CD1c-positive myeloid dendritic cell (primary cell): ENCODE results near the gene USP48.

ENCODE experiments used
- DNase-seq: peaks from one replicate; pipeline ENCODE4 v3.0.0-alpha.2; 2016; ENCODE audit errors: extremely low spot score

Gene USP48

DNA sequence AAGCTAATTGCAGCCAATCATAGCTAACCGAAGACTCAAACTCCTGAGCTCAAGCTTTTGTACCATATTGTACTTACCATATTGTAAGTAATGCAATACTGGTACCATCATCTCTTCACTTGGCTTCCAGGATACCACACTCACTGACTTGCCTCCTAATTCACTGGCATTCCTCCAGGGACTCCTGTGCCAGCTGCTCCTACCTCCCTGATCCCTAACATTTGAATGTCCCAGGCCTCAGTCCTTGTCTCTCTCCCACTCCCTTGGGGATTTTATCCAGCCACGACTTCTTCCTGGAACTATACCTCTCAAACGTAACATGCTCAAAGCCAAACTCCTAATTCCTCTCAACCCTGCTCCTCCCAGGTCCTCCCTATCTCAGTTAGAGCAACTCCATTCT lies 33.8 kb downstream of the USP48 start:
- no peak for DNase-seq

DNA sequence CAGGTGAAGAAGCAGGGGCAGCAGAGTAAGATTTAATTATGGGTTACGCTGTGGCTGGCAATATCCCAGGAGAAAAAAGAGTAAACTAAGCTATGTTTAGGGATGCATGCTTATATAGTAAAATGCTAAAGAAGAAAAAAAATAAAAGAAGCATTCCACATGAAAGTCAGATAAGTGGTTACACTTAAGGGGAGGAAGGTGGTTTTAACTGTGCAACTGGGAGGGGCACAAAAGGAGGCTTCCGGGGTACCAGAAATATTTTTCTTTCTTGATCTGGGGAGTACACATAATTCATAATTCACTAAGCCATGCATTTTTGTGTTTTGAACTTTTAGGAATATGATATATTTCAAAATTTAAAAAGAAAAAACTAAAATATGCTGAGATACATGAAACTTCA lies 39.5 kb downstream of the USP48 start:
- DNase-seq = no peak

- no peak for DNase-seq
These were observed 40.4 kb downstream of the USP48 start for GRCh38 chr1:21742578-21742977.

- DNase-seq = no peak
These were observed 41.7 kb downstream of the USP48 start for GRCh38 chr1:21741206-21741605.

GRCh38 chr1:21736876-21737275 lies 46.1 kb downstream of the USP48 start:
- no peak for DNase-seq

GRCh38 chr1:21736011-21736410 lies 46.9 kb downstream of the USP48 start:
- DNase-seq = no peak

GRCh38 chr1:21734526-21734925 lies 48.4 kb downstream of the USP48 start:
- no peak for DNase-seq

- no peak for DNase-seq
These were observed 50.3 kb downstream of the USP48 start for GRCh38 chr1:21732664-21733063.

- DNase-seq = no peak
These were observed 57.1 kb downstream of the USP48 start for GRCh38 chr1:21725748-21726392.

DNA sequence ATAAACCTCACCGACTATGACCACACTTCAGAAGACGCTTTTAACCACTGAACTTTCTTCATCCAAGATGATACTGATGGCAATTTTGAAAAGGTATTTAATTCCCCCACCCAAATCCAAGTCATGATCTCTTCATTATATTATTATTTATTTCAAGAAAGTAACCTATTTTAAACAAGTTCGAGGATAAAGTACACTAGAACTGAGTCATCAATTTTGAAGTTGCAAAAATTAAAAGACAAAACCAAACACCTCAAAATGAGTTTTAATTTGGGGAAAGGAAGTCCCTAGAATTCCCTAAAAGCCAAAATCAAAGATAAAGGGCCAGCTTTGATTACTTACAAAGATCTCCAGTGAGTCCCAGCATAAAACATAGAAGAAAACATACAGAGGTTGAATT lies 58.4 kb downstream of the USP48 start:
- no peak for DNase-seq

DNA sequence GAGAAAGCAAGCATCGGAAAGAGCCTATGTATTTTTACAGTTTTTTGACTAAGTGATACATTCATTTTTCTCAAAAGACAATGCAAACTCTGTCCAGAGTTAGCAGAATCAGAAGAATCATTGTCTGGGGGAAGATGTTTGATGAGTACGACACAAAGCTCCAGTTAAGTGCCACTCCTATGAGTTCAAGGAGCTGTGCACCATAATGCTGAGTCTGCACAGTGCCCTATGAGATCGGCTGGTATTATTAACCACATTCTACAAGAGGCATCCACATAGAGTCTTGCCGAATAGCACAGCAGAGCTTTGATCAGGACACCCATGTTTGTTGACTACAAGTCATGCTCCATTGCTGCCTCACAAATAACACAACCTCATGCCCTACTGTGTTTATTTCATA lies 58.9 kb downstream of the USP48 start:
- no peak for DNase-seq

- DNase-seq = no peak
These were observed 61.5 kb downstream of the USP48 start for GRCh38 chr1:21721295-21721985.

DNA sequence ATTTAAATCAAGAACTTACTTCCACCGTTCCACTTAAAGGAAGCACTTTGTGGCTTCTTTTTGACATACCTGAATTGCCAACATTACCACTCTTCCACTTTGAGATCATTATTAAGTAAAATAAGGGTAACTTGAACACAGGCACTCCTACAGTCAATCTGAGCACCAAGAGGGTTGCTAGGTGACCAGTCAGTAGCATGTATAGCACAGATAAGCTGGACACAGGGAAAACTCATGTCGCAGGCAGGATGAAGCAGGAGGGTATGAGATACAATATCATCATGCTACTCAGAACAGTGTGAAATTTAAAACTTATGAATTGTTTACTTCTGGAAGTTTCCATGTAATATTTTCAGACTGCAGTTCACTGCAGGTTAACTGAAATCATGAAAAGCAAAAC lies 66.8 kb downstream of the USP48 start:
- DNase-seq = no peak

- no peak for DNase-seq
These were observed 75.1 kb downstream of the USP48 start for GRCh38 chr1:21707891-21708290.

- no peak for DNase-seq
These were observed 75.7 kb downstream of the USP48 start for GRCh38 chr1:21707086-21707840.

GRCh38 chr1:21706151-21706835 lies 76.7 kb downstream of the USP48 start:
- peak; percentile 46 for DNase-seq

DNA sequence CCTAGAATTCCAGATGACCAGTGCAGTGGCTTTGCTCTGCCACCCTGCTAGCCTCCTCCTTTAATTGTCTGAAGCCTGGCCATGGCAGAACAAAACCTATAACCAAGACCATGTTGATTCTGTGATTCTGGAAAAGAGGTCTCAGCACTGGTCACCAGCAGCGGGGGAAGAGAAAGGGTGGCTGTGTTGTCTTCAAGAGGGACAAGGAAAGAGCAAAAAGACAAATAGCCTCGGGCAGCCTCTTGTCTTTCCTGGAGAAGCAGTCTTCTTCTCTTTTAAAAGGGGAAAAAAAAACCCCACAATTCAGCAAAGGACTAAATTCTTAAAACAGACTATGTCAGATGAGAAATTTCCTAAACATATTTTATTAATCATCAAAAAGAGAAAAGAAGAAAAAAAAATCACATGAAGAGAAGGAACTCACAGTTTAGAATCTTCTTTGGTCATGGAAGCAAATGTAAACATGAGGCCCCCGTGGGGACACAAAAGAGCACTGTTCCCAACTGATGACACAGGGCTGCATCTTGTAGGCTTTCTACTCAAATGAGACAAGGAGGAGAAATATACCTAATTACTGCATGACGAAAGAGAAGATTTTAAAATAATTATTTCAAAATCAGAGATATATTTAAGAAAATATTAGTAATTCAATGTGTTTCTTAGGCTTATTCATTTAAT lies 77.5 kb downstream of the USP48 start:
- no peak for DNase-seq

DNA sequence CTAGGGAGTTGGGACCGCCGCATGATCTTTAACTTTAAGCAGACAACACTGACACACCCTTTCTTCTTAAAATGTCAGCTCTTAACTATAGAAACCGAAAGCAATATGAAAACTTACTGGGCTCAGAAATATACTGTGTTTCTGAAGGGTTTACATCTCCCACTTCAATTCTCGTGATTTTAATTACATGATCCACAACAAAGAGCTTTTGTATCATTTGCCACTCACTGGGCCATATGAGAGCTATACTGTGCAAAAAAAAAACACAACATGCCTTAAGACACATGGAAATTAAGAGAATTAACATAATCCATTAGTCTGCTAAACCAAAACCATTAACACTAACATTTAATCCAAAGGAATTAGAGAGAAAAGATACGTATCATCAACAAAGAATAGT lies 78.8 kb downstream of the USP48 start:
- DNase-seq = no peak

DNA sequence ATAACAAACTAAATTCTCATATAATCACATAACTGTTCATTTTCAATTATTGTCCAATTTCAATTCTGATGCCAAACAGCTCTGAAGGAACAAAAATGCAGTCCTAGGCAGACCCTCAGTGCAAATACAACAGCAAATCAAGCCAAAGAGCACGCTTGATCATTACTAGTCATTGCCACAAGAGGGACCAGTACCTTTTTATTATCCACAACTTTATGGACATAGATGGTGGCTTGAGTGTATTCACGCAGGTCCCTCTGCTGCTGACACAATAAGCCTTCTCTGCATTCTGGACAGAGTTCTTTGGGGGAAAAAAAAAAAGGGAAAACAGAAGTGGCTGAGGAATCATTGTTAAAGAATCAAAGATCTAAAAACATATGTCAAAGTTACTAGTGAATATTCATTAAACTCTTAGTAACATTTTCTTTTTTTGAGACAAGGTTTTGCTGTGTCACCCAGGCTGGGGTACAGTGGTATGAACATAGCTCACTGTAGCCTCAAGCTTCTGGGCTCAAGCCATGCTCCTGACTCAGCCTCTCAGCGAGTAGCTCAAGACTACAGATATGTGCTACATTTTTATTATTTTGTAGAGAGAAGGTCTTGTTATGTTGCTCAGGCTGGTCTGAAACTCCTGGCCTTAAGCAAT lies 79.5 kb downstream of the USP48 start:
- DNase-seq = peak; percentile 9

GRCh38 chr1:21702780-21703179 lies 80.2 kb downstream of the USP48 start:
- DNase-seq = no peak

GRCh38 chr1:21701401-21701800 lies 81.5 kb downstream of the USP48 start:
- DNase-seq = no peak
